Activated CD4-positive, alpha-beta T cell treated with anti-CD3 and anti-CD28 coated beads, Interleukin-2, amount 50 U/mL, for 16 hours (primary cell): Measurements from ENCODE around the gene OBSCN.
"Not testable (repeated sequence)": the region's sequence is repeated elsewhere in the genome, so short reads cannot be mapped to it uniquely, and the experiment has no call there.

Source experiments
- DNase-seq: peaks from one replicate; pipeline ENCODE4 v3.0.0-alpha.2; 2020

OBSCN gene

DNA sequence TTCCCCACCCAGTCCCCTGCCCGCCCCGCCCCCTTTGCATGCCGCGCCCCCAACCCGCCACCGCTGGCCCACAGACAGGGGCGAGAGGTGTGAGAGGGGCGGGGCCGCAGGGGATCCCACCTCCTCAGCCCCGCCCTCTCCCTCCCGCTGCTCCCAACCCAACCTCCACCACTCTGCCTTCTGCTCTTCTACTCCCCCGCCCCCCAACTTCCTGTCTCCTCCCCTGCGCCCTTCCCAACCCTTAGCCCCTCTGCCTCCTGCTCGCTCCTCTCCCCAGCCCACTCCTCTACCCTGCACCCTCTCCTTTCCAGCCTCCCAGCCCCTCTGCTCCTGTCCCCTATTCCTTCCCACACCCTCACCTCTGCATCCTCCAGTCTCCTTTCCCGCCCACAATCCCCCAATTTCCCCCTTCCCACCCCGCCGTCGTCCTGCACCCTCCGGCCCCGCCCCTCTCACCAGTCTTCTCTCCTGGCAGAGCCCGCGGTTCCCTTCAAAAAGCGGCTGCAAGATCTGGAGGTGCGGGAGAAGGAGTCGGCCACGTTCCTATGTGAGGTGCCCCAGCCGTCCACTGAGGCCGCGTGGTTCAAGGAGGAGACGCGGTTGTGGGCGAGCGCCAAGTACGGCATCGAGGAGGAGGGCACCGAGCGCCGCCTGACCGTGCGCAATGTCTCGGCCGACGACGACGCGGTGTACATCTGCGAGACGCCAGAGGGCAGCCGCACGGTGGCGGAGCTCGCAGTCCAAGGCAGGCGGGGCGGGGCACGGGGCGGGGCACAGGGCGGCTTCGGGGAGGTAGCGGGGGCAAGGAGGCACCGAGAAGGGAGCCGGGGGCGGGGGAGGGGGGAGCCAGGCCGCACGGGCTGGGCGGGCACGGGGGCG lies 5.4 kb downstream of the OBSCN start:
- peak; percentile 87 for DNase-seq

DNA sequence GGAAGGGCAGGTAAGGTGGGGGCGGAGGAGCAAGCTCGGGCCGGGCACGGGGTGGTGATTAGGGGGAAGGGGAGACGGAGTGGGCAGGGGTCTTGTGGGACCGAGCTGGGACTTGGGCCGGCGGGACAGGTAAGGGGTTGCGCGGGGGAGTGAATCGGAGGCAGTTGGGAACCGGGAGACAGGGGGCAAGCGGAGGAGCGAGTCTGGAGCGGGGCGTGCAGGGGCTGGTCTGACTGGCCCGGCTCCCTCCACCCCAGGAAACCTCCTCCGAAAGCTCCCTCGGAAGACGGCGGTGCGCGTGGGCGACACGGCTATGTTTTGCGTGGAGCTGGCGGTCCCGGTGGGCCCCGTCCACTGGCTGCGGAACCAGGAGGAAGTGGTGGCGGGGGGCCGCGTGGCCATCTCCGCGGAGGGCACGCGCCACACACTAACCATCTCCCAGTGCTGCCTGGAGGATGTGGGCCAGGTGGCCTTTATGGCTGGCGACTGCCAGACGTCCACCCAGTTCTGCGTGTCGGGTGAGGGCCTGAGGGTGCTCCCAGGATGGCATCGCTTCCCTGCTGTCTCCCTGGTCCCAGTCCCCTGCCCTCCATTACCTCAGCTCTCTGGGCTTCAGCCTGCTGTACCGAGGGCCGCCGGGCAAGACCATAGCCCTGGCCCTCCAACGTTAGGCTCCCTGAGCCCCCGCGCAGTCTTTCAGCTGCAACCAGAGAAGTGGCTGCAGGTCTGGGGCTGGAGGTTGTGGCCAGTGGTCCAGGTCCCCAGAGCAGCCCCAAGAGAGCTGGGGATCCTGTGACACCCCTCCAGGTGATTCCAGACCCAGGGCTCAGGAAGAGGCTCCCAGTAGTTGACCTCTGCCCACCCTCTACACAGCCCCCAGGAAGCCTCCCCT lies 6.3 kb downstream of the OBSCN start:
- no peak for DNase-seq

DNA sequence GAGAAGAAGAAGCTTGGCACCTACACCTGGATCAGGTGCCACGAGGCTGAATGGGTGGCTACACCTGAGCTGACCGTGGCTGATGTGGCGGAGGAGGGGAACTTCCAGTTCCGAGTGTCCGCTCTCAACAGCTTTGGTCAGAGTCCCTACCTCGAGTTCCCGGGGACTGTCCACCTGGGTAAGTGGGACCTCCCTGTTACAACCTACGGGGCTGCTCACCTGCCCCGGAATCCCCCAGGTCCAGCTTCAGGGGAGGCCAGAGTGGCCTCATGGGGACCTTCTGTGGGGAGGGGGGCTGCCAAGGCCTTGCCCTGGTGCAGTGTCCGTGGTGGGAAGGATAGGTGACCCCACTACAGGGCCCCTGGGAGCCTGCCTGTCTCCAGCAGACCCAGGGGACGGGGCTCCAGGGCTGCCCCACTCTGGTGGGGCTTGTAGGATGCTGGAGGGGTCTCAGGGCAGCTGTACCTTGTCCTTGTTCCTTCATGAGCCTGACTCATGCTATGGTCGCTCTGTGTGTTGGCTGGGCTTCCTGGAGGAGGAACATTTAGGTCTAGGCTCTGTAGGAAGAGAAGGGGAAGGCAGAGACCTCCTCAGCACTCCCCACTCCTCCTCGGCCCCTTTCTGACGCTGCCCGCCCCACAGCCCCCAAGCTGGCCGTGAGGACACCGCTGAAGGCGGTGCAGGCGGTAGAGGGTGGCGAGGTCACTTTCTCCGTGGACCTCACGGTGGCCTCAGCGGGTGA lies 7.2 kb downstream of the OBSCN start:
- no peak for DNase-seq

DNA sequence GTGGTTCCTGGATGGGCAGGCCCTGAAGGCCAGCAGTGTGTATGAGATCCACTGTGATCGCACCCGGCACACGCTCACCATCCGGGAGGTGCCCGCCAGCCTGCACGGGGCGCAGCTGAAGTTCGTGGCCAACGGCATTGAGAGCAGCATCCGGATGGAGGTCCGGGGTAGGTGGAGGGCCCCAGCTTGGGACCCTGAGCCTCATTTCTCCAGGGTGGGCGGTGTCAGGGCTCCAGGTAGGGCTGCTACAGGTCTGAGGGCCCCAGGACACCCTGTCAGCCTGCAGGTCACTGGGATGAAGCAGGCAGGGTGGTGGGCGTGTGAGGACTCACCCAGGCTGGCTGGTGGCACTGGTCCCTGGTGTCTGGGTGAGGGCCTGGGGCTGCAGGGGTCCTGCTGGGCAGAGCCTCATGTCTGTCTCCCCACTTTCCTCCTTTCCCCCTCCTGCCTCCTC lies 7.8 kb downstream of the OBSCN start:
- DNase-seq, result no peak

DNA sequence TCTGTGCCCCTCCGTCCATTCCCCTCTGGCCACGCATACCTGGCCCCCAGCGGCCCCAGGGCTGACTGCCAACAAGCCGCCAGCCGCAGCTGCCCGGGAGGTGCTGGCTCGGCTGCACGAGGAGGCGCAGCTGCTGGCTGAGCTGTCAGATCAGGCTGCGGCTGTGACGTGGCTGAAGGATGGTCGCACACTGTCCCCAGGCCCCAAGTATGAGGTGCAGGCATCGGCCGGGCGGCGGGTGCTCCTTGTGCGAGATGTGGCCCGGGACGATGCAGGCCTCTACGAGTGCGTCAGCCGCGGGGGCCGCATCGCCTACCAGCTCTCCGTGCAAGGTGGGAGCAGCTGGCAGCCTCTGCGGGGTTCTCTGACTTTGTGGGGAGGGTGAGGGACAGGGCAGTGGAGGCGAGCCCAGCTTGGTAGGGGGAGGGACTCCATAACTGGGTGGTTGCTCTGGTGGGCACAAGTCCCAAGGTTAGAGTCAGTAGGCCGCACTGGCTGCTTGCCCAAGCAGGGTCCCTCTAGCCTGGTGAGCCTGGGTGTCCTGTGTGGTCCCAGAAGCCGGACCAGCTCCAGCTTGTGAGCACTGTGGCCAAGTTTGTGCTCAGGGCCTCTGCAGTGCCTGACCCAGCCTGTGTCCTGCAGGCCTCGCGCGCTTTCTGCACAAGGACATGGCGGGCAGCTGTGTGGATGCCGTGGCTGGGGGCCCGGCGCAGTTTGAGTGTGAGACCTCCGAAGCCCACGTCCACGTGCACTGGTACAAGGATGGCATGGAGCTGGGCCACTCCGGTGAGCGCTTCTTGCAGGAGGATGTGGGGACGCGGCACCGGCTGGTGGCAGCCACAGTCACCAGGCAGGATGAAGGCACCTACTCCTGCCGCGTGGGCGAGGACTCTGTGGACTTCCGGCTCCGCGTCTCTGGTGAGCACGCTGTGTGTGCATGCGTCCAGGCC lies 8.8 kb downstream of the OBSCN start:
- DNase-seq, result no peak

DNA sequence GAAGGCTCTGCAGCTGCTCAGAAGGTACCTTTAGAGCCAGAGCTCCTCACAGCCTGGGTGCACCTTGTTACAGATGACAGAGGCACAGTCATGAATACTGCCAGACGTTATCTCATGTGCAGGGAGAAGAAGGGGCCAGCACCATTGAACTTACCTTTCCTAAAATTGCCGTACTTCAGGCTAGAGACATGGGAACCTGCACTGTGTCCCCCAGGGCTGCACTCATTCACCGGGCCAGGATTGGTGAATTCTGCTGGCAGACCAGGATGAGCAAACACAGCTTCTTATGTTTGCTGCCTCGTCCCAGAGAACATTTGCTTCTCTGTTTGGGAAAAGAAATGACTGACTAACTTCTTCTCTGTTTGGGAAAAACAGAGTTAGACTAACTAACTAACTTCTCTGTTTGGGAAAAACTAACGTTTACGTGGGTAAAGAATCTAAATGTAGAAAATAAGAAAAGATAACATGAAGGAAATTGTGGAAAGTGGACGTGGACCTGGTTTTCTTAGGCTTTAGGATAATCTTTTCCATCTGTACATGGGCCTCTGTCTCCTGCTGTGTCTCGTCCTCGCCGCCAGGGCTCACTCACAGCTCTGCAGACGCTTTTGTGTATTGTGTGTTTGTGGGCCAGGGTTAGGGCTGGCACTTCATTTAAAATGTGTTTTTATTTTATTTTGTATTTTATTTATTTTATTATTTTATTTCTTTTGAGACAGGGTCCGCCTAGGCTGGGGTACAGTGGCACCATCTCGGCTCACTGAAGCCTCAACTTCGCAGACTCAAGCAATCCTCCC lies 9.9 kb downstream of the OBSCN start:
- DNase-seq, result no peak

DNA sequence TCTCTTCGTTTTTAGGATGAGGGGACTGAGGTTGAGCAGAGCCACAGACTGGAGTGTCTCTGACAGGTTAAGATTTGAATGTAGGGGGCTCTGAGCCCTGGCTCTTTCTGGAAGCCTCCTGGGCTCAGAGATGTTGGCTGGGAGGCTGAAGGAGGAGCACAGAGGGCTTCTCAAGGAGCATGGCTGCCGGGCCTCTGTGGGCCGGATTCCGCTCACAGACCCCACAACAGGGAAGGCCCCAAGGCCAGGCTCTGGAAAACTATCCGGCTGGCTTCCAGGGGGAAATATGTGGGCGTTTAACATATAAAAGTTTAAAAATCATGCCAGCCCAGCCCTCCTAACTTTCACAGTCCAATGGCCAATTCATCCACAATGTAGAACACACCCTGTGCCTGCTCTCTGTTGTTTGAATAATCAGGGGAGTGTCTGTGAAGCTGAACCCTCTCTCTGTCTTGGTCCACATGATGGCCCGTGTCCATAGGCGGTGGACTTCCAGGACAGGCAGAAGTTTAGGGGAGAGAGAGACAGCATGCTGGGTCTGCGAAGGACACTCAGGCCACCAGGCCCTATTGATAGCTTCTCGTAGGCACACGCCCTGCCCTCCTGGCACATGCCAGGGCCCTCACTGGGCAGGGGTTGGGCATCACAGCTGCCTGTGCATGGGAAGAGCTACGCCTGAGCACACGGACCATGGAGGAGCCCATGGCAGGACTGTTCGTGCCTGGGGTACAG lies 10.8 kb downstream of the OBSCN start:
- DNase-seq, result no peak

DNA sequence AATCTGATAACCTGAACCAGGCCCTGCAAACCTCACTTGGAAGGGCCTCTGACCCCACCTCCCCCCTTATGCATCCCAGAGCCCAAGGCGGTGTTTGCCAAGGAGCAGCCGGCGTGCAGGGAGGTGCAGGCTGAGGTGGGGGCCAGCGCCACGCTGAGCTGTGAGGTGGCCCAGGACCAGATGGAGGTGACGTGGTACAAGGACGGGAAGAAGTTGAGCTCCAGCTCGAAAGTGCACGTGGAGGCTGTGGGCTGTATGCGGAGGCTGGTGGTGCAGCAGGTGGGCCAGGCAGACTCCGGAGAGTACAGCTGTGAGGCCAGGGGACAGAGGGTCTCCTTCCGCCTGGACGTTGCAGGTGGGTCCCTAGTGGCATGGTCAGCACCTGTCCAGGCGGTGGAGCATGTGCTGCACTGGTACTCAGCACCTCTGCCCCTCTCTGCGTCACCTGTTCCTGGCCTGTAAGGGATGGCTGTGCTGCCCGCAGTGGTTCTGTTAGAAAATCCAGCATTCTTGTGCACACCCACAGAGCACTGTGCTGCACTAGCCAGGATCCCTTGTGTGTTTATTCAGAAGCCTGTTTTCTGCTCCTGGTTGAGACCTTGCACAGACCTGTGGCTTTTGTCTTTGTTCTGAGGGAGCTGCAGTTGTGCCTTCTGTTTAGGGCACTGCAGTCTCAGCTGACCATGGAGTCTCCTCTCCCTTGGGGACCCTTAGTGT lies 11.6 kb downstream of the OBSCN start:
- no peak for DNase-seq

DNA sequence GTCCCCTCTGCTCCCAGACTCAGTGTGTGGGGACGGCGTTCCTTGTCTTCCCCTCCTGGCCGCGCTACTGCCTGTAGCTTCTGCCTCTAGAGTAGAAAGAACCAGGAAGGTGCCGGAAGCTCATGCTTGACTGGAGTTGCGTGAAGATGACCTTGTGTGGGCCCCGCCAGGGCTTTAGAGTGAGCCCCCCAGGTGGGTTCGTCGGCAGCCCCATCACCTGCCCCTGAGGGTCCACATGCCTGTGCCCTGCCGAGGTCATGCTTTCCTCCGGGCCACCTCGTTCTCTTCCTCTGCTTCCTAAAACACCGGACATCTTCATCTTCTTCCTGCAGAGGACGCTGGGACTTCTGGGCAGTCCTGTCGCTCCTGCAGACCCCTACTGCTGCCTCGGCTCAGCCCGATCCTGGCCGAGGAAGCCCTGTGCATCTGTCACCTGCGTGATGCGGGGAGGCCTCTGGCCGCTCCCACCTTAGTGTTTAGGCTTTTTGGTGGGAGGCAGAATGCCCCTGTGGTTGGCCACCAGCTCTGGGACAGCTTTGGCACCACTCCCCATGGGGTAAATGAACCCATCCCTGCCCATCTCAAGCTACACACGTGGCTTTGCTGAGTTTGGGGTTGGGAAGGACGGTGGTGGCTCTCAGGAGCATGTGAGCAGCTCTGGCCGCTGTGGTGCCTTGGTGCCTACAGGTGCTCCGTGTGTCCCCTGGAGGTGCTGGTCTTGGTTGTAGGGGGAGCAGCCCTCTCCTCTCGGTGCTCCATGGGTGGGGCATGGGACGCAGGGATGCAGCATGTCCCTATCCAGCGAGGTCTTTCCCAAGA lies 12.3 kb downstream of the OBSCN start:
- no peak for DNase-seq

DNA sequence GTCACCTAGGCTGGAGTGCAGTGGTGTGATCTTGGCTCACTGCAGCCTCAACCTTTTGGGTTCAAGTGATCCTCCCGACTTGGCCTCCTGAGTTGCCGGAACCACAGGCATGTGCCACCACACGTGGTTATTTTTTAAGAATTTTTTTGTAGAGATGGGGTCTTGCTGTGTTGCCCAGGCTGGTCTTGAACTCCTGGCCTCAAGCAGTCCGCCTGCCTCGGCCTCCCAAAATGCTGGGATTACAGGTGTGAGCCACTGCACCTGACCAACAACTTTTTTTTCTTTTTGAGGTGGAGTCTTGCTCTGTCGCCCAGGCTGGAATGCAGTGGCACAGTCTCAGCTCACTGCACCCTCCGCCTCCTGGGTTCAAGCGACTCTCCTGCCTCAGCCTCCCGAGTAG lies 13.3 kb downstream of the OBSCN start:
- DNase-seq, result not testable (repeated sequence)

DNA sequence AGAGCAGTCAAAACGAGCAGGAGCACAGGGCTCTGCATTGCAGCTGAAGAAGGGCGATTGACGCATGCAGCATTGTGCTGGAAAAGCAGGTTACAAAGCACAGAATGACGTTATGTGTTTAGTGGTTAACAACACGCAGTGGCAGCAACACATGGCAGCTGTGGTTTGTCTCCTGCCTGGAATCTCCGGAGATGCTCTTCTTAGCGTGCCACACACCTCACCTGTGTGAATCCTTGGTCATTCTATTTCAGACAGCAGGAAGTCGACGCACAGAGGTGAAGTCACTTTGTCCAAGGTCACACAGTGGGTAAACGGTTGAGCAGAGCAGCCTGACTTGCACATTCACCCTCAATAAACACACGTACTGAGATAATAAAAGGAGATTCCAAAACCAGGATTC lies 14.7 kb downstream of the OBSCN start:
- DNase-seq, result no peak

DNA sequence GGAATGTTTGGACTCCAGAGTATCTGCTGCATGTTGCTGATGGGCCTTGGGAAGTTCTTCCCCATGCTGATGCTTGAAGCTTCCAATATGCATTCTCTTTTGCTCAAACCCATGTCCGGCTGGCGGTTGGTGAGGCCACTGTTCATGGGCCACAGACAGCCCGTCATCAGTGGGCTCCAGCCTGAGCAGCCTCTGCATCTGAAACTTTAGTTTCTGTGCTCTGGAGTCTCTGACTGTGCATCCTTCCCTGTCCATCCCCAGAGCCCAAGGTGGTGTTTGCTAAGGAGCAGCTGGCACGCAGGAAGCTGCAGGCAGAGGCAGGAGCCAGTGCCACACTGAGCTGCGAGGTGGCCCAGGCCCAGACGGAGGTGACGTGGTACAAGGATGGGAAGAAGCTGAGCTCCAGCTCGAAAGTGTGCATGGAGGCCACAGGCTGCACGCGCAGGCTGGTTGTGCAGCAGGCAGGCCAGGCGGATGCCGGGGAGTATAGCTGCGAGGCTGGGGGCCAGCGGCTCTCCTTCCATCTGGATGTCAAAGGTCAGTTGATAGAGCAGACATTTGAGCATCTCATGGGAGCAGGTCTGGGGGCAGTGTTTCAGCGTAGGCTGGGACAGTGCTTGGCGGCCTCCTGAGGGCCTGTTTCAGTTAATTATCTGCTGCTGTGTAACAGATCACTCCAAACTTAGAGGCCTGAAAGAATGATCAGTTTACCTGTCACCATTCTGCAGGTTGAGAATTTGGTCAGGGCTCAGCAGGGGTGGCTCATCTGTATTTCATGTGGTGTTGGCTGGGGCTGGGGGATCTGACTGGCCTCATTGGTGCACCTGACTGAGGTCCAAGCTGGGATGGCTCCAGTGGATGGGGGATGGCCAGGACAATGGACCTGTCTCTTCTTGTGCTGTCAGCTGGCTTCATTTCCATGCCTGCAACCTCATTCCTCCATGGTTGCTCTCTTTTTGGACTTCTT lies 16.6 kb downstream of the OBSCN start:
- DNase-seq, result no peak

DNA sequence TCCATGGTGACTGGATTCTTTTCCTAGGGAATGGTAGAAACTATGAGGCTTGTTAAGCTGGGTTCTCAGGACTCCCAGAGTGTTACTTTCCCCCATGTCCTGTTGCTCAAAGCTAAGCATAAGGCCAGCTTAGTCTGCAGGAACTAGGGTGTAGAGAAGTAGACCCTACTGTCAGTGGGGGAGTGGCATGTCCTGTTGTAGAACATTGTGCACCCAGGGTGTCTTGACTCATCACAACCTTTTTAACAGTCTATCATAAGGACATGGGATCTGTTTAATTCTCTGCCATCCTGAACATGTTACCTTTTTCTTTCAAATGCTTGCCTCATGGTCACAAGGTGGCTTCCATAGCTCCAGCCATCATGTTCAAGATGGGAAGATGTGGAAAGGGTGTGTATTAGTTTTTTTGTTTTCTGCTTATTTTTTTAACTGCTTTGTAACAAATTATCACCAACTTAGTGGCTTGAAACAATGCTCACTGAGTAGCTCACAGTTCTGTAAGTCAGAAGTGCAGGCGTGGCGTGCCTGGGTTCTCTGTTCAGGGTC lies 17.4 kb downstream of the OBSCN start:
- no peak for DNase-seq

DNA sequence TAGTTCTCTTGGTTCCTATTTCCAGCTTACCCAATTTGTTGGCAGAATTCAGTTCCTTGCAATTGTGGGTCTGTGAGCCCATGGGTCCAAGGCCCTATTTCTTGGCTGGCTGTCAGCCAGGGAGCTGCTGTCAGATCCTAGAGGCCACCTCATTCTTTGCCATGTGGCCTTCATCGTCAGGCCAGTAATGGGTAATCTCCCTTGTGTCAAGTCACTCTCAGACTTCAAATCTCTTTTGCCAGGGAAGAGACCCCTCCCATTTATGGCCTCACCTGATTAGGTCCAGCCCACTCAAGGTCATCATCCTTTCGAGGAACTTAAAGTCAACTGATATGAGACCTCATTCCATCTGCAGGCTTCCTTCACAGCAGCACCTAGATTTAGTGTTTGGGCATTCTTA lies 17.9 kb downstream of the OBSCN start:
- DNase-seq, result no peak

DNA sequence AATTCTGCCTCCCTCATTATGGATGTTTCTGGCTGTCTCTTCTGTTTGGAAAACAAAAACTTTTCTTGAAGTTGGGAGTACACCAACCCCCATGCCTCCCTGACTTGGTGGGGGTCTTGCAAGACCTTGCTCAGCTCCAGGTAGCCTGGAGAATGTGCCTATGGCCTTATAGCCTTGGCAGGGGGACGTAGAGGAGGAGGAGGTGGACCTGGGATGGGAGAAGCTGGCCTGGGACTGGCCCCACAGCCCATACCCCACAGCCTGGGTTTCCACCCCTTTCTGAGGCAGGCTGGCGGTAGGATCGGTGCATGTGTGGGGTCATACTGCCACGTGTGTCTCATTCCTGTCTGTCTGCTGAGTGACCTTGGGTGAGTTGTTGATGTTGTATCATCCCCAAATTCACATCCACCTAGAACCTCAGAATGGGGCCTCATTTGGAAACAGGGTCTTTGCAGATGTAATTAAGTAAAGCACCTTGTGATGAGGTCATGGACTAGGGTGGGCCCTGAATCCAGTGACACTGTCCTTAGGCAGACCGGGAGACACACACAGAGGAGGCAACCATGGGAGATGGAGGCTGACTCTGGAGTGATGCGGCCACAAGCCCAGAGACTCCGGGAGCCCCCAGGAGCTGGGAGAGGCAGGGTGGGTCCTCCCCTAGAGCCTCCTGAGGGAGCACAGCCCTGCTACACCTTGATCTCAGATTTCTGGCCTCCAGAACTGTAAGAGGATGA lies 18.5 kb downstream of the OBSCN start:
- no peak for DNase-seq
